ENCODE measurements around the gene ASB5.

DNA sequence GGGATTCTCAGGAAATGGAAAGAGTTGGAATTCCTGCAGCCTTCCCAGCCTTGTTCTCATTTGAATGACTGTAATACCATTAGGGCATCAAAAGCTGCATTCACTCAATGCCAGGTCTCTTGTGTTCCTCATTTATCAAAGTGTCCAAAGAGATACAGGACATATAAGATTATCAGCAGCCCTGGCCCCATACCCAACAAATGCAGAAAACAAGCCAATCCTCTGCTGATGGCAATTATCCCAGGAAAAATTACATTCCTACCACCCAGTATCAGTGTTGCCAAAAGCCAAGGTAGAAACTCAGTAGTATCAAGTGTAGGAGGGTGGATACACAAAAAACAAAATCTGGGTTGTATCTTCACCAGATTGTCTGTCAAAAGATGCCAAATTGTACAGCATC is 18.5 kb upstream of the ASB5 start:
- TF ChIP-seq ZFP3 (CRISPR knock-in tag; IDR thresholded peaks at IDR 0.05) (no peak), CSDC2 (CRISPR knock-in tag; IDR thresholded peaks at IDR 0.05) (no peak), ZC3H10 (CRISPR knock-in tag; IDR thresholded peaks at IDR 0.05) (no peak), RARB (CRISPR knock-in tag; IDR thresholded peaks at IDR 0.05) (no peak), BACH2 (CRISPR knock-in tag; IDR thresholded peaks at IDR 0.05; ENCODE audit: borderline replicate concordance) (no peak), GLIS3 (CRISPR knock-in tag; IDR thresholded peaks at IDR 0.05) (no peak), ZNF8 (CRISPR knock-in tag; IDR thresholded peaks at IDR 0.05) (no peak), SNAI2 (CRISPR knock-in tag; IDR thresholded peaks at IDR 0.05) (no peak), TCF4 (CRISPR knock-in tag; IDR thresholded peaks at IDR 0.05; ENCODE audit: borderline replicate concordance) (no peak)
- TF ChIP-seq, protein P1, sequence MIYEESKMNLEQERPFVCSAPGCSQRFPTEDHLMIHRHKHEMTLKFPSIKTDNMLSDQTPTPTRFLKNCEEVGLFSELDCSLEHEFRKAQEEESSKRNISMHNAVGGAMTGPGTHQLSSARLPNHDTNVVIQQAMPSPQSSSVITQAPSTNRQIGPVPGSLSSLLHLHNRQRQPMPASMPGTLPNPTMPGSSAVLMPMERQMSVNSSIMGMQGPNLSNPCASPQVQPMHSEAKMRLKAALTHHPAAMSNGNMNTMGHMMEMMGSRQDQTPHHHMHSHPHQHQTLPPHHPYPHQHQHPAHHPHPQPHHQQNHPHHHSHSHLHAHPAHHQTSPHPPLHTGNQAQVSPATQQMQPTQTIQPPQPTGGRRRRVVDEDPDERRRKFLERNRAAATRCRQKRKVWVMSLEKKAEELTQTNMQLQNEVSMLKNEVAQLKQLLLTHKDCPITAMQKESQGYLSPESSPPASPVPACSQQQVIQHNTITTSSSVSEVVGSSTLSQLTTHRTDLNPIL (CRISPR knock-in tag; IDR thresholded peaks at IDR 0.05; ENCODE audit: low read depth) = no peak
- TF ChIP-seq, protein P2, sequence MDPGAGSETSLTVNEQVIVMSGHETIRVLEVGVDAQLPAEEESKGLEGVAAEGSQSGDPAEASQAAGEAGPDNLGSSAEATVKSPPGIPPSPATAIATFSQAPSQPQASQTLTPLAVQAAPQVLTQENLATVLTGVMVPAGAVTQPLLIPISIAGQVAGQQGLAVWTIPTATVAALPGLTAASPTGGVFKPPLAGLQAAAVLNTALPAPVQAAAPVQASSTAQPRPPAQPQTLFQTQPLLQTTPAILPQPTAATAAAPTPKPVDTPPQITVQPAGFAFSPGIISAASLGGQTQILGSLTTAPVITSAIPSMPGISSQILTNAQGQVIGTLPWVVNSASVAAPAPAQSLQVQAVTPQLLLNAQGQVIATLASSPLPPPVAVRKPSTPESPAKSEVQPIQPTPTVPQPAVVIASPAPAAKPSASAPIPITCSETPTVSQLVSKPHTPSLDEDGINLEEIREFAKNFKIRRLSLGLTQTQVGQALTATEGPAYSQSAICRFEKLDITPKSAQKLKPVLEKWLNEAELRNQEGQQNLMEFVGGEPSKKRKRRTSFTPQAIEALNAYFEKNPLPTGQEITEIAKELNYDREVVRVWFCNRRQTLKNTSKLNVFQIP (CRISPR knock-in tag; IDR thresholded peaks at IDR 0.05; ENCODE audit: borderline replicate concordance, low read depth) = no peak
- TF ChIP-seq, protein P3, sequence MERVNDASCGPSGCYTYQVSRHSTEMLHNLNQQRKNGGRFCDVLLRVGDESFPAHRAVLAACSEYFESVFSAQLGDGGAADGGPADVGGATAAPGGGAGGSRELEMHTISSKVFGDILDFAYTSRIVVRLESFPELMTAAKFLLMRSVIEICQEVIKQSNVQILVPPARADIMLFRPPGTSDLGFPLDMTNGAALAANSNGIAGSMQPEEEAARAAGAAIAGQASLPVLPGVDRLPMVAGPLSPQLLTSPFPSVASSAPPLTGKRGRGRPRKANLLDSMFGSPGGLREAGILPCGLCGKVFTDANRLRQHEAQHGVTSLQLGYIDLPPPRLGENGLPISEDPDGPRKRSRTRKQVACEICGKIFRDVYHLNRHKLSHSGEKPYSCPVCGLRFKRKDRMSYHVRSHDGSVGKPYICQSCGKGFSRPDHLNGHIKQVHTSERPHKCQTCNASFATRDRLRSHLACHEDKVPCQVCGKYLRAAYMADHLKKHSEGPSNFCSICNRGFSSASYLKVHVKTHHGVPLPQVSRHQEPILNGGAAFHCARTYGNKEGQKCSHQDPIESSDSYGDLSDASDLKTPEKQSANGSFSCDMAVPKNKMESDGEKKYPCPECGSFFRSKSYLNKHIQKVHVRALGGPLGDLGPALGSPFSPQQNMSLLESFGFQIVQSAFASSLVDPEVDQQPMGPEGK (CRISPR knock-in tag; IDR thresholded peaks at IDR 0.05; ENCODE audit: borderline replicate concordance) = no peak
